HCT116 (cell line): ENCODE results near the gene TGM2.

Source experiments
- CTCF ChIP-seq, 3 experiments: fragments of 200-600 bp in 1 of 3; sonication (generic) in 1 of 3; IDR thresholded peaks in 2 of 3; conservative IDR thresholded peaks in 1 of 3; 2 replicates each; pipeline ENCODE4 v1.5.1; 2012 to 2017; ENCODE audit warnings: low read depth in 2 of 3, low read length in 2 of 3, antibody characterized with exemption in 1 of 3, borderline replicate concordance in 1 of 3, control low read depth in 1 of 3, mild to moderate bottlenecking in 1 of 3, mixed read lengths in 1 of 3, mixed run types in 1 of 3, moderate library complexity in 1 of 3; ENCODE audit not compliant: insufficient read depth in 1 of 3
- EGR1 ChIP-seq: IDR thresholded peaks from 2 replicates; pipeline ENCODE4 v1.6.1; 2012; ENCODE audit warnings: low read depth
- EZH2phosphoT487 ChIP-seq: fragments of 200-600 bp; IDR thresholded peaks from 2 replicates; pipeline ENCODE4 v1.6.1; 2018; ENCODE audit warnings: antibody characterized with exemption, borderline replicate concordance
- RAD21 ChIP-seq: IDR thresholded peaks from 2 replicates; pipeline ENCODE4 v1.6.1; 2012; ENCODE audit warnings: low read depth, mild to moderate bottlenecking

GRCh38 chr20:38202982-38203293 lies 37.9 kb upstream of the TGM2 start:
- TF ChIP-seq CTCF (IDR thresholded peaks at IDR 0.05 in 2 of 3, conservative IDR thresholded peaks at IDR 0.05 in 1 of 3; ENCODE audit: borderline replicate concordance in 1 of 3, insufficient read depth in 1 of 3, low read depth in 2 of 3, low read length in 2 of 3) (no peak), RAD21 (no peak), EGR1 (no peak), EZH2phosphoT487 (no peak)
